C4-2B (cell line): Measurements from ENCODE around the gene NPHS2.

ENCODE experiments used
- CTCF ChIP-seq: fragments of 450-650 bp; conservative IDR thresholded peaks from 2 replicates; pipeline ENCODE4 v1.5.1; 2017; ENCODE audit warnings: mild to moderate bottlenecking
- ZFX ChIP-seq: fragments of 450-650 bp; IDR thresholded peaks from 2 replicates; pipeline ENCODE4 v1.6.1; 2017

GRCh38 chr1:179506199-179506598, 69.5 kb downstream of the NPHS2 start:
- no peak for TF ChIP-seq CTCF
- TF ChIP-seq ZFX = no peak
